K562 (cell line): ENCODE data around the gene SOX18. TPM values are rescaled to one million over a fixed set of nuclear protein-coding genes. Genes with fewer than 3 reads are reported as not detected.
A peak's percentile ranks its signal among the peaks of the same experiment; 100 is the strongest.

Experiments
- ATAC-seq: fragments of 200-7000 bp; cut with Tn5 transposase; 3 replicates; pipeline ENCODE4 v1.9.1; 2020; ENCODE audit warnings: moderate library complexity
- BruUV-seq: library from RNA; stranded (reverse); fragments of 400-500 nt; replicated peaks from 2 replicates; lab custom pipeline; 2021; lab: Mats Ljungman, UMichigan
- CTCF ChIA-PET: fragments of 300-600 bp; formaldehyde crosslinking; extraction: SDS; loops from one replicate; lab custom pipeline; 2021; ENCODE audit warnings: low intra/inter-chr PET ratio; lab: Yijun Ruan, JAX
- POLR2A ChIA-PET: fragments of 300-600, 350-650 bp; sonication (Branson Sonifier 250); formaldehyde crosslinking; extraction: SDS; loops from one replicate; lab custom pipeline; 2021; ENCODE audit warnings: antibody characterized with exemption, inconsistent platforms; lab: Yijun Ruan, JAX
- DNase-seq, 4 experiments: peaks; one replicate each; pipeline versions ENCODE4 v3.0.0 to v3.0.0-alpha.2; 2011 to 2018; ENCODE audit warnings: low spot score in 3 of 4, mixed read lengths in 3 of 4; ENCODE audit errors: extremely low read depth in 1 of 4
- FAIRE-seq: peaks from 2 replicates; lab custom pipeline; 2011; peaks lifted over from hg19 to GRCh38; lab: Jason Lieb, UNC
- H2AFZ ChIP-seq: 2 replicates; pipeline ENCODE4 v1.6.0; 2011; ENCODE audit warnings: low read depth, low read length, control low read depth, inconsistent platforms
- H3K27ac ChIP-seq: fragments of 200-600 bp; 3 replicates; pipeline ENCODE4 v1.8.0; 2011; ENCODE audit warnings: low read depth, mild to moderate bottlenecking, control low read depth, inconsistent platforms, low read length, moderate library complexity, mixed read lengths; ENCODE audit errors: extremely low read depth
- H3K27me3 ChIP-seq, 2 experiments: fragments of 300-600 bp in 1 of 2; 2 replicates in 1 of 2; 3 replicates in 1 of 2; pipeline versions ENCODE4 v1.6.0 to v1.8.0; 2011; ENCODE audit warnings: inconsistent platforms in 2 of 2, low read length in 2 of 2, mild to moderate bottlenecking in 1 of 2, mixed read lengths in 1 of 2, moderate library complexity in 1 of 2; ENCODE audit not compliant: control insufficient read depth in 2 of 2, insufficient read depth in 2 of 2
- H3K36me3 ChIP-seq: fragments of 300-600 bp; 3 replicates; pipeline ENCODE4 v1.8.0; 2011; ENCODE audit warnings: mild to moderate bottlenecking, low read length, inconsistent platforms; ENCODE audit not compliant: control insufficient read depth, insufficient read depth
- H3K4me1 ChIP-seq, 2 experiments: fragments of 200-600 bp in 1 of 2; replicated peaks in 1 of 2; 2 replicates in 1 of 2; 3 replicates in 1 of 2; pipeline versions ENCODE4 v1.5.1 to v1.8.0; 2011; ENCODE audit warnings: inconsistent platforms in 2 of 2, low read length in 2 of 2, mild to moderate bottlenecking in 1 of 2, mixed read lengths in 1 of 2, moderate library complexity in 1 of 2; ENCODE audit not compliant: control insufficient read depth in 2 of 2, insufficient read depth in 2 of 2
- H3K4me2 ChIP-seq: 2 replicates; pipeline ENCODE4 v1.6.1; 2011; ENCODE audit warnings: low read length, control low read depth, inconsistent platforms, mixed read lengths; ENCODE audit not compliant: insufficient read depth
- H3K4me3 ChIP-seq: fragments of 200-600 bp; sonication (generic), shearing (Covaris generic); 2 replicates; pipeline ENCODE4 v1.5.1; 2016; ENCODE audit warnings: control low read depth, inconsistent platforms
- H3K79me2 ChIP-seq: fragments of 200-600 bp; 3 replicates; pipeline ENCODE4 v1.8.0; 2011; ENCODE audit warnings: low read length, inconsistent platforms; ENCODE audit not compliant: control insufficient read depth, insufficient read depth
- H3K9ac ChIP-seq, 2 experiments: 2 replicates each; pipeline versions ENCODE4 v1.6.0 to v1.6.1; 2011; ENCODE audit warnings: low read depth in 2 of 2, low read length in 2 of 2, control low read depth in 1 of 2, inconsistent platforms in 1 of 2, mild to moderate bottlenecking in 1 of 2, mixed read lengths in 1 of 2; ENCODE audit not compliant: insufficient read depth in 1 of 2
- H3K9me1 ChIP-seq: one replicate; pipeline ENCODE4 v1.6.0; 2011; ENCODE audit warnings: inconsistent platforms, mild to moderate bottlenecking, low read length, moderate library complexity; ENCODE audit not compliant: control insufficient read depth, insufficient read depth
- H3K9me3 ChIP-seq: replicated peaks from 2 replicates; pipeline ENCODE4 v1.5.1; 2011; ENCODE audit warnings: low read depth, low read length, inconsistent platforms; ENCODE audit not compliant: control insufficient read depth, insufficient read depth
- H4K20me1 ChIP-seq: replicated peaks from 2 replicates; pipeline ENCODE4 v1.6.1; 2011; ENCODE audit warnings: low read length, inconsistent platforms, mixed read lengths; ENCODE audit not compliant: control insufficient read depth, insufficient read depth
- CREBBP ChIP-seq: IDR thresholded peaks from one replicate; pipeline ENCODE4 v1.6.1; 2012; ENCODE audit warnings: low read depth, mild to moderate bottlenecking, control low read depth, inconsistent platforms, low read length
- MLLT1 ChIP-seq, 2 experiments: fragments of 450-650 bp; IDR thresholded peaks; 2 replicates each; pipeline ENCODE4 v1.6.1; 2016
- PRDM10 ChIP-seq: fragments of 450-650 bp; IDR thresholded peaks from 2 replicates; pipeline ENCODE4 v1.6.1; 2018; ENCODE audit not compliant: partially characterized antibody
- YBX1 ChIP-seq: fragments of 450-650 bp; IDR thresholded peaks from 2 replicates; pipeline ENCODE4 v1.7.1; 2016; ENCODE audit warnings: mild to moderate bottlenecking
- WGBS: fragments of 100-300 bp; shearing (Covaris generic); methylation state at CpG from one replicate; pipeline ENCODE4 v1.1.6; 2016; ENCODE audit warnings: low coverage, mixed read lengths; ENCODE audit not compliant: insufficient coverage; ENCODE audit errors: missing lambda C conversion rate; 5-methylcytosine and 5-hydroxymethylcytosine counted together
- in situ Hi-C: fragments of 300-500 bp; cut with MboI; formaldehyde crosslinking; loops from 4 replicates; pipeline ENCODE4 v1.15.0; 2018; ENCODE audit warnings: inconsistent platforms, mixed read lengths
- intact Hi-C: fragments of 100-400 bp; cut with micrococcal nuclease; formaldehyde crosslinking; loops from 2 replicates; pipeline ENCODE4 v1.14.2; 2022
- polyA plus RNA-seq, 8 experiments: library from polyadenylated mRNA; depleted of rRNA in 4 of 8; stranded (reverse) in 5 of 8; unstranded in 3 of 8; fragments of >200 nt; fragmentation: Nextera tagmentation in 2 of 8; fragmentation: Illumina TruSeq in 1 of 8; extraction: Ambion mirVana in 2 of 8; extraction: Trizol in 1 of 8; gene quantifications; 2 replicates each; pipeline versions ENCODE4 v1.2.1 to v1.2.3, GENCODE V29; 2011 to 2014; ENCODE audit warnings: inconsistent platforms in 1 of 8, missing spikeins in 1 of 8
- total RNA-seq, 7 experiments: library from RNA; depleted of rRNA in 6 of 7; stranded (reverse); fragments of >200 nt in 6 of 7; fragmentation: Illumina TruSeq in 2 of 7; extraction: Trizol in 2 of 7; gene quantifications; 2 replicates each; pipeline versions ENCODE4 v1.2.1 to v1.2.3, GENCODE V29; 2011 to 2021; ENCODE audit warnings: low replicate concordance in 1 of 7

SOX18 gene
- total and polyA plus RNA-seq, 9 of the 15 experiments (the other 6 are each of a cell fraction or from before 2014, with no cell fraction given): 0.15 to 19.8 (median 0.33) TPM

- H3K4me3 ChIP-seq: no peak overlapping the region
- no peaks in the 10 kb centered on the region for H4K20me1 ChIP-seq
- H3K9me3 ChIP-seq: no peaks in the 10 kb centered on the region
- peaks cover 6% of the 10 kb centered on the region; the same call in 2 of the 3 replicates for H3K79me2 ChIP-seq
- in situ Hi-C loops (no loop called here), intact Hi-C loops (loop anchor here (5.0 kb wide), 1 partner anchor 76 kb away; the partner anchor contains the start of gene SAMD10)
- ChIA-PET POLR2A (interaction anchor here (0.7 to 1.7 kb wide), 5 partner anchors 9 to 221 kb away, joined by 3 to 10 read pairs (median 3); partner anchors contain the start of gene TCEA2), CTCF (interaction anchor here (1.1 kb wide), 1 partner anchor 16 kb away, joined by 3 read pairs; no protein-coding TSS in a partner anchor)
- H3K27me3 ChIP-seq: no peaks in the 10 kb centered on the region
- no peak overlapping the region for H3K4me2 ChIP-seq
- no peak for FAIRE-seq
- WGBS: 82% methylated on average over 31 of the region's 33 CpGs
- 0 out of 2 replicates have a peak overlapping the region, but pooled peaks have one; percentile 84 for H2AFZ ChIP-seq
- no TSS peak for BruUV-seq
- ATAC-seq: no peak
- H3K36me3 ChIP-seq: no peaks in the 10 kb centered on the region
- DNase-seq: no peak
- H3K9me1 ChIP-seq: no peaks in the 10 kb centered on the region
- H3K9ac ChIP-seq: peak overlapping the region in 1 of 2 experiments; percentile 90; a peak in 2 of 4 replicates
- H3K27ac ChIP-seq: no peak overlapping the region; the same call in 2 of the 3 replicates
- H3K4me1 ChIP-seq: peaks cover 29 to 91% of the 10 kb centered on the region in 2 experiments
- TF ChIP-seq CREBBP: no peak
- peak in 1 of 2 experiments; percentile 83; a peak in 2 of 4 replicates for TF ChIP-seq MLLT1 (IDR thresholded peaks at IDR 0.05)
- no peak for TF ChIP-seq YBX1
- TF ChIP-seq PRDM10: no peak
These were observed 3.8 kb upstream of the SOX18 start for GRCh38 chr20:64052987-64053840.
